HCT116 (cell line): ENCODE data around the gene ROCK2.

Source experiments
- CTCF ChIP-seq, 3 experiments: fragments of 200-600 bp in 1 of 3; sonication (generic) in 1 of 3; IDR thresholded peaks in 2 of 3; conservative IDR thresholded peaks in 1 of 3; 2 replicates each; pipeline ENCODE4 v1.5.1; 2012 to 2017; ENCODE audit warnings: low read depth in 2 of 3, low read length in 2 of 3, antibody characterized with exemption in 1 of 3, borderline replicate concordance in 1 of 3, control low read depth in 1 of 3, mild to moderate bottlenecking in 1 of 3, mixed read lengths in 1 of 3, mixed run types in 1 of 3, moderate library complexity in 1 of 3; ENCODE audit not compliant: insufficient read depth in 1 of 3
- ELF1 ChIP-seq: IDR thresholded peaks from 2 replicates; pipeline ENCODE4 v1.6.1; 2012; ENCODE audit warnings: low read depth, borderline replicate concordance
- EZH2 ChIP-seq: fragments of 200-600 bp; sonication (generic); IDR thresholded peaks from 2 replicates; pipeline ENCODE4 v1.6.1; 2017; ENCODE audit warnings: antibody characterized with exemption, mixed run types
- POLR2A ChIP-seq: IDR thresholded peaks from 2 replicates; pipeline ENCODE4 v1.7.0; 2011; ENCODE audit warnings: borderline replicate concordance; ENCODE audit not compliant: insufficient read depth, insufficient read length; ENCODE audit errors: extremely low read depth
- POLR2AphosphoS5 ChIP-seq: IDR thresholded peaks from 2 replicates; pipeline ENCODE4 v1.6.1; 2011; ENCODE audit warnings: mild to moderate bottlenecking, low read depth, low read length, moderate library complexity
- RAD21 ChIP-seq: IDR thresholded peaks from 2 replicates; pipeline ENCODE4 v1.6.1; 2012; ENCODE audit warnings: low read depth, mild to moderate bottlenecking
- REST ChIP-seq: IDR thresholded peaks from 2 replicates; pipeline ENCODE4 v1.6.1; 2012; ENCODE audit warnings: low read depth
- SP1 ChIP-seq: IDR thresholded peaks from 2 replicates; pipeline ENCODE4 v1.6.1; 2012; ENCODE audit warnings: low read depth

- TF ChIP-seq CTCF (IDR thresholded peaks at IDR 0.05 in 2 of 3, conservative IDR thresholded peaks at IDR 0.05 in 1 of 3; ENCODE audit: borderline replicate concordance in 1 of 3, insufficient read depth in 1 of 3, low read depth in 2 of 3, low read length in 2 of 3) (no peak), POLR2AphosphoS5 (no peak), POLR2A (no peak), SP1 (no peak), ELF1 (no peak), REST (no peak), RAD21 (no peak), EZH2 (no peak)
Observed at GRCh38 chr2:11390399-11390658, 45.9 kb upstream of the ROCK2 start.
